HG03108 (cell line): ENCODE data around the gene CPNE2.
"Not testable (repeated sequence)": the region's sequence is repeated elsewhere in the genome, so short reads cannot be mapped to it uniquely, and the experiment has no call there.

Experiments used
- ATAC-seq: cut with Tn5 transposase; IDR thresholded peaks from one replicate; pipeline ENCODE4 v1.9.1; 2021; ENCODE audit warnings: moderate library complexity; ENCODE audit not compliant: unreplicated experiment

The CPNE2 gene

GRCh38 chr16:57096793-57097192 lies 4.4 kb downstream of the CPNE2 start:
- no peak for ATAC-seq

- no peak for ATAC-seq
Measured at GRCh38 chr16:57098188-57098841, 5.9 kb downstream of the CPNE2 start.

- ATAC-seq: not testable (repeated sequence)
Measured at GRCh38 chr16:57099965-57100364, 7.6 kb downstream of the CPNE2 start.

GRCh38 chr16:57100445-57100844 lies 8.1 kb downstream of the CPNE2 start:
- no peak for ATAC-seq

- no peak for ATAC-seq
Measured at GRCh38 chr16:57102888-57103851, 10.8 kb downstream of the CPNE2 start.

- ATAC-seq: no peak
Measured at GRCh38 chr16:57104706-57105105, 12.3 kb downstream of the CPNE2 start.

GRCh38 chr16:57105184-57105583 lies 12.8 kb downstream of the CPNE2 start:
- ATAC-seq: no peak

- no peak for ATAC-seq
Measured at GRCh38 chr16:57106767-57107166, 14.4 kb downstream of the CPNE2 start.

- no peak for ATAC-seq
Measured at GRCh38 chr16:57107321-57107922, 15.0 kb downstream of the CPNE2 start.

- ATAC-seq: no peak
Measured at GRCh38 chr16:57108432-57108831, 16.0 kb downstream of the CPNE2 start.

- ATAC-seq: not testable (repeated sequence)
Measured at GRCh38 chr16:57109259-57110105, 17.1 kb downstream of the CPNE2 start.

- ATAC-seq: no peak
Measured at GRCh38 chr16:57110937-57111336, 18.6 kb downstream of the CPNE2 start.

- ATAC-seq: no peak
Measured at GRCh38 chr16:57111420-57111819, 19.0 kb downstream of the CPNE2 start.

GRCh38 chr16:57112403-57113041 lies 20.1 kb downstream of the CPNE2 start:
- no peak for ATAC-seq

GRCh38 chr16:57113042-57113453 lies 20.7 kb downstream of the CPNE2 start:
- no peak for ATAC-seq

GRCh38 chr16:57113664-57114063 lies 21.3 kb downstream of the CPNE2 start:
- no peak for ATAC-seq

GRCh38 chr16:57115168-57115513 lies 22.8 kb downstream of the CPNE2 start:
- no peak for ATAC-seq

GRCh38 chr16:57115514-57116182 lies 23.3 kb downstream of the CPNE2 start:
- no peak for ATAC-seq

GRCh38 chr16:57118461-57119084 lies 26.2 kb downstream of the CPNE2 start:
- ATAC-seq: no peak
